ENCODE data around the gene CROCC2. TPM values are rescaled to one million over a fixed set of nuclear protein-coding genes. Genes with fewer than 3 reads are reported as not detected.

CROCC2 gene
- total RNA-seq, 4 donors from 2014 or later: 0.10 TPM; not detected in 3

GRCh38 chr2:240874715-240875227 is 31.4 kb upstream of the CROCC2 start:
- DNase-seq (ENCODE audit: low spot score in 2 of 2): no peak
- H3K4me3 ChIP-seq (ENCODE audit: low read depth, poor library complexity, severe bottlenecking): no peak overlapping the region
- WGBS, 2 donors: 77 to 81% methylated on average over 12 of the region's 12 CpGs
- intact Hi-C loops (cut with DNase I; ENCODE audit: low total_unique reads): no loop called here
- TF ChIP-seq POLR2A (IDR thresholded peaks at IDR 0.05) (no peak), CTCF (IDR thresholded peaks at IDR 0.05) (no peak)

DNA sequence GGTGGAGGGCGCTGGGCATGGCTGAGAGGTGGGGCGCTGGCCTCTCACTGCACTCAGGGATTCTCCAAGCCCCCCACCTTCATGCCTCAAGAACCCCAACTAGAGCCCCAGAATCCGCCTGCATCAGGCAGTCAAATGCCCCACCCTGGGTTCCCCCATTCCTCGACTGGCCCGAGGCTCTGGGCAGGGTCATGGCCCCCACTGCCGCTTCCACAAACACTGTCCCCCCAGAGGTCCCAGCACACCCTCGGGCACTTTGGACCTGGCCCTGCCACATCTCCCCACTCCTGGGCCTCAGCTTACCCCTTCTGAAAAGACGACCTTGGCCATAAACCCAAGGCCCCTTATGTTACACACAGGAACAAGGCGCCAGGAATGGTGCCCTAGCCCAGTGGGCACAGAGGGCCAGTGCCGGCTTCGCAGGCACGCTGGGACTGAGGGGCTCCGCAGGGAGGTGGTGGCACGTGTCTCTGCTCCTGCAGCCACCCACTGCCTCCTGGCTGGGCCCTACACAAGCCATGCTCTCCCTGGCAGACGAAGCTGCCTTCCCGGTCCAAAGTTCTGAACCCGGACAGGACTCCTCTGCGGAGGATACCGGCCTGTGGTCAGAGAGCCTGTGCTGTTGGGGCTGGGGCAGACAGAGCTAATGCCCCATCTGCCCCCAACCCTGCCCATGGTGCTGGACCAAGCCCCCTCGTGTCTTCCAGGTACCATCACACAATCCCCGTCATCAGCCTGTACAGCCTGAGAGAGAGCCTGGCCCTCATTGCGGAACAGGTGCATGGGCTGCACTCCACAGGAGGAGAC is 30.7 kb upstream of the CROCC2 start:
- no peak for TF ChIP-seq POLR2A (IDR thresholded peaks at IDR 0.05)
- no peak for TF ChIP-seq CTCF (IDR thresholded peaks at IDR 0.05)
- no peak overlapping the region for H3K4me3 ChIP-seq (ENCODE audit: low read depth, poor library complexity, severe bottlenecking)
- intact Hi-C loops (cut with DNase I; ENCODE audit: low total_unique reads): no loop called here
- DNase-seq (ENCODE audit: low spot score in 2 of 2): no peak
- 91 to 95% methylated on average over 21 to 22 of the region's 22 CpGs for WGBS, 2 donors

DNA sequence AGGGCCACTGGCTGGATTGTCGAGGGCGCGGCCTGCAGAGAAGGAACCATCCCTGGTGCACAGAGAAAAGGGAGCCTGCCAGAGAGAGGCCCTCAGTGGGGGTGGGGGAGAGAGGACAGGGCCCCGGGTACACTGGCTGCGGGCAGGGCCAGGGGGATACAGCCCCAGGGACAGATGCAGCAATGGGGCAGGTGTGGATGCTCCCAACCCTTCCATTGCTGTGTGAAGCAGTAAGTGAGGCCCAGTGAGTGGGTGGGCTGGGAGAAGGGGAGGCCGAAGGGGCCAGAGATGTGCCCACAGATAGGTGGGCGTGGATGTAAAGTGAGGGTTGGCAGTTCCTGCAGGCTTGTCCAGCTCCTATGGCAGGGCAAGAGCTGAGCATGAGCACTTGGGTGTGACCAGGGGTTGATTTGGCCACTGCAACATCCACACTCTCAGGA is 30.1 kb upstream of the CROCC2 start:
- DNase-seq (ENCODE audit: low spot score in 2 of 2): no peak
- 72 to 79% methylated on average over 7 of the region's 7 CpGs for WGBS, 2 donors
- intact Hi-C loops (cut with DNase I; ENCODE audit: low total_unique reads): no loop called here
- no peak overlapping the region for H3K4me3 ChIP-seq (ENCODE audit: low read depth, poor library complexity, severe bottlenecking)
- TF ChIP-seq POLR2A (IDR thresholded peaks at IDR 0.05): no peak

DNA sequence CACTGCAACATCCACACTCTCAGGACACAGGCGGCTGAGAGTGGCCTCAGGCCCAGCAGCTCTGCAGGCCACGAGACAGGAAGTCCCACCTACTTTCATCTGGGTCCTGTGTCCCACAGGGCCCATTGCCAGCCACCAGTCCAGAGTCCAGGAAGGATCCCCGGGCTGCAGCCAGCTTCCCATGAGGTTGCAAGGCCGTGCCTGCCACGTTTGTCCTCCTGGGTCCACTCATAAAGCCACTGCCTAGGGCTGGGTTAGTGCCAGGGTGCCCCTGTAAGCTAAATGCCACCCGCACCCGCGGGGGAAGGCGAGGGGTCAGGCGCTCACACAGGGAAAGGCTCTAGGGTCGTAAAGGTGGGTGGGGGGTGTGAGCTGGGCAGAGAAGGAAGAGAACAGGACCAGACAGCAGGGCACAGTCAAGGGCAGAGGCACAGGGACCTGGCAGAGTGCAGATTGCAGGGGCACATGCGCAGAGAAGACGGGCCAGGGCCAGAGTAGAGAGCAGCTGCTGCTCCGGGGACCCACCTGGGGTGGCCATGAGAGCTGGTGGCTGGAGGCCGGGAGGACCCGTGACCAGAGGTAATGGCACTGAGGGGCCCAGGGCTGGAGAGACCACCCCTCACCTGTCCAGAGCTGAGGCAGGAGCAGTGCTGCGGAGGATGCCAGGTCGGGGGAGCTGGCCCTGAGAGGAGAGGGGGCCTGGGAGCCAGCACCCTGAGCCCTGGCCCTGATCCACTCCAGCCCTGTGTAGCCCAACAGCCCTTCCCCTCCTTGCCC is 29.5 kb upstream of the CROCC2 start:
- DNase-seq (ENCODE audit: low spot score in 2 of 2): no peak
- WGBS, 2 donors: 86% methylated on average over 15 to 17 of the region's 18 CpGs
- TF ChIP-seq POLR2A (IDR thresholded peaks at IDR 0.05) (no peak), CTCF (IDR thresholded peaks at IDR 0.05) (no peak)
- H3K4me3 ChIP-seq (ENCODE audit: low read depth, poor library complexity, severe bottlenecking): no peak overlapping the region
- intact Hi-C loops (cut with DNase I; ENCODE audit: low total_unique reads): no loop called here

GRCh38 chr2:240877460-240878340 is 28.4 kb upstream of the CROCC2 start:
- TF ChIP-seq CTCF (IDR thresholded peaks at IDR 0.05) (no peak), POLR2A (IDR thresholded peaks at IDR 0.05) (no peak)
- no peak overlapping the region for H3K4me3 ChIP-seq (ENCODE audit: low read depth, poor library complexity, severe bottlenecking)
- DNase-seq (ENCODE audit: low spot score in 2 of 2): no peak
- intact Hi-C loops (cut with DNase I; ENCODE audit: low total_unique reads): no loop called here
- 90% methylated on average over 22 to 33 of the region's 40 CpGs for WGBS, 2 donors

Measured in lower leg skin (tissue), 4 donors.